ENCODE data around the gene GADD45G. TPM values are rescaled to one million over a fixed set of nuclear protein-coding genes. Genes with fewer than 3 reads are reported as not detected.

GADD45G gene
- total RNA-seq, 2 donors from 2014 or later: 5.7 to 11.7 TPM

DNA sequence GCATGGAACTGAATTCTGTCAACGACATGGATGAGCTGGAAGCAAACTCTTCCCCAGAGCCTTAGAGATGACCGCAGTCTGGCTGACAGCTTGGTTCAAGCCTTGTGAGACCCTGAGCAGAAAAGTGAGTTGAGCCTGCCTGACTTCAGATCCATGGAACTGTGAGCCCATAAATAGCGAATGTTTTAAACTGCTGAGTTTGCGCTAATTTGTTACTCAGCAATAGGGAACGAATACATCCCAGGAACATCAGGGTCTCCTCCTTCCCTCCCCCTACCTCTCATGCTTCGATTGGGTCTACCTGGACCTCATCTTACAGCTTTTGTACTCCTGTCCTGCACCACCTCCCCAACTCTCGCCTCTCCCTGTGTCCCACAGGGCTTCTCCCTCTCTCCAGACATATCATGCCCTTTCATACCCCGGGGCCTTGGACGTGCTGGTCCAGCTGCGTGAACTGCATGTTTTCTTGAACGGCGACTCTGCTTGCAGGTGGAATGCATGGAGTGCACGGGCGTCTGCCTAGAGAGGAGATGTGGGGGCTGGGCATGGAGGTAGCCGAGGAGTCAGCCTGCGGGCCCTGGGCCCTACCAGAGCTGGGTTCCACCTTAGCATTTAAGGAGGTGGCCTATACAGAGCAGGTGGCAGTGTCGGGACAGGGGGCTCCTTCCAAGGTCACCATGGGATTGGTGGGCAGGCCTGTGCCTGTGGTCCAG, 7.9 kb downstream of the GADD45G start:
- ATAC-seq (replicated peaks): no peak
- Mint-ChIP-seq H3K27me3 (no peaks in the 10 kb centered on the region), H3K27ac (no peak overlapping the region), H3K36me3 (ENCODE audit: low read depth) (no peaks in the 10 kb centered on the region), H3K9me3 (no peaks in the 10 kb centered on the region), H3K4me1 (peaks cover 8% of the 10 kb centered on the region), H3K4me3 (no peak overlapping the region)

DNA sequence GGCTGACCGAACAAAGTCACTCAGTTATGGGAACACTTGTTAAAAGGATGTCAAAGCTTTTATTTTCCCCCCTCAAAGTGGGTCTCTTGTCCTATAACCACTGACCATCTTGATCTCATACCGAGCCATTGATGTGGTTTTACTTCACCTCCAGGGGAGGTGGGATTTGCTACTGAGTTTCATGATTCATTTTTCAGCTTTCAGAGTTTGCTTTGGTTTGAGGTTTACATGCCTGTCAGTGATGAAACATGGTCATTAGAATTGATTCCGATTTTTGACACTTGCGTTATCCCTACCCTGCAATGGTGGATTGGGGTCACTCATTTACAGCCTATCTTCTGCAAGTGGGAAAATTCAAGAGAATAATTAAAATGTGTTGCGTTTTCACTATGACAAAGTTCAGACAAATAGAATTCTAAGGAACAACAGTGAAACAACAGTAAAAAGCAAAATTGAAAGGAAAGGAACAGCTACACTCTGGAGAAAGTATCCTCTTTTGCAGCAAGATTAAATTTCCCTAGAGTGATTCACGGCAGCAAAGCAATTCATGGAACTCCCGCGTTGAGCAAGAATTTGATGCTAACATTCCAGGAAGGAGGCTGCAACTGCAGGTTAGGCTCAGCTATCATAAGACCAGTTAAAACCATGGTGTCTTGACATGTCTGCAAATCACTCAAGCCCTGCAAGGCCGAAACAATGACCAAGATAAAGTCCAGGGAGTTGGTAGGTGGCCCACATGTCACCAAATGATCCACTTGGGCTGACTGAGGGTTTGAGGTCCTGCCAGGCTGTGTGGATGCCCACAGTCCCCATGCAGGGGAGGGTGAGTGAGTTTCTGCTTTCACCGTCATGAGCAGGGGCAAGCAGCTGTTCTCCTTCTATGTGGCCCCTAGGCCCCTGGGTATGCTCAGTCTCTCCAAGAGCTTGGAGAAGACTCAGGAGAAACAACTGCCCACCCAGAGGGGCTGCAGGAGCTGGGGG, 9.4 kb downstream of the GADD45G start:
- H3K4me1 Mint-ChIP-seq: peaks cover 8% of the 10 kb centered on the region
- H3K27me3 Mint-ChIP-seq: no peaks in the 10 kb centered on the region
- ATAC-seq (replicated peaks): peak; percentile 77
- no peaks in the 10 kb centered on the region for H3K36me3 Mint-ChIP-seq (ENCODE audit: low read depth)
- H3K4me3 Mint-ChIP-seq: peak overlapping the region; percentile 18
- H3K9me3 Mint-ChIP-seq: no peaks in the 10 kb centered on the region
- peak overlapping the region; percentile 54 for H3K27ac Mint-ChIP-seq

DNA sequence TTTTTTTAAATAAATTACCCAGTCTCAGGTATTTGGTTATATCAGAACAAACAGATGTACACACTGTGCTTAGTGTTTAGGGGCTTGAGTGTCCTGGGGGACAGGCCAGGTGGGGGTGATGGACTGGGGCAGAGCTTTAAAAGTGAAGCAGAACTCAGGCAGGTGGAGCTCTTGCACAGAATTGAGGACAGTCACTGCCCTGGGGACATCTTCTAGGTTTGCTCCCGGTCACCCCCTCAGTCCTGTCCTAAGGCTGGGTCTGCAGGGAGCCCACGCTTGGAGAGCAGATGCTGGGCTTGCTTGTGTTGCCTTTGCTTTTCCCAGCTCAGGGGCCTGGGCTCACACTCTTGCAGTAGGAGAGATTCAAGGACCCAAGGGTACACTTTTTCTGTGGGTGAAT, 10.8 kb downstream of the GADD45G start:
- Mint-ChIP-seq H3K4me3 (no peak overlapping the region), H3K27me3 (no peaks in the 10 kb centered on the region), H3K4me1 (peaks cover 8% of the 10 kb centered on the region), H3K27ac (no peak overlapping the region), H3K36me3 (ENCODE audit: low read depth) (no peaks in the 10 kb centered on the region), H3K9me3 (no peaks in the 10 kb centered on the region)
- ATAC-seq (replicated peaks): no peak

DNA sequence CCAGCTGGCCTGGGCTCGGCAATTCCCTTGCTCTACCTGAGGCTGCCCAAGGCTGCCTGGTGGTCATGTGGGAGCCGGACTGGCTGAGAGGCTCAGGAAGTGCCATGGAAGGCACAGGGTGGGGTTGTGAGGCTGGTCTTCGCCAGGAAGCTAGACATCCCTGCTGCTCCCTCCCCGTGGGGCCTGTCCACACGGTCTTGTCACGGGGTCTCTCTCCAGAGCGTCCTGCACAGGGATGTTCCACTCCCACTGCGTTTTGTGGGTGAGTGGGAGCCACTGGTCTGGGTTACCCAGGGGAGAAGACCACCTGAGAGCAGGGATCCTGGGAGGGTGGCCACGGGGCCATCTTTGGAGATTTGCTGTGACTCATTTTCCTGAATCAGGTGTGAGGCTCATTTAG, 11.6 kb downstream of the GADD45G start:
- Mint-ChIP-seq H3K27ac (no peak overlapping the region), H3K36me3 (ENCODE audit: low read depth) (no peaks in the 10 kb centered on the region), H3K27me3 (no peaks in the 10 kb centered on the region), H3K4me1 (peaks cover 8% of the 10 kb centered on the region), H3K4me3 (no peak overlapping the region), H3K9me3 (no peaks in the 10 kb centered on the region)
- ATAC-seq (replicated peaks): no peak

DNA sequence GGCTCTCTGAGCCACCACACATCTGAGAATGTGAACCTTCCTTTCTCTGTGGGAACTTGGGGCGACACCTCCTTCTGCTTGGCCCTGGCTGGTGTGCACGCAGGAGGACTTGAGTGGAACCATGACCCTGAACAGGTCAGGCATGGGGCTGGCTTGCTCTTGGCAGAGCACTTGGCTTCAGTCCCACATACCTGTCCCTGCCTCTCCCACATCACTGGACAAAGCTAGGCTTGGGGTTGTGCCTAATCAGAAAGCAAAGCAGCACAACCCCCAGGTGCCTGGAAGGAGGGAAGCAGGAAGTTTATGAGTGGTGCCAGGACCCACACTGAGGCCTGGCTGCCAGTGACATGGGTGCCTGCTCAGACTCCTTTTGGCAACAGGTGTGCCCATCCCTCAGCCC, 13.2 kb downstream of the GADD45G start:
- no peak for ATAC-seq (replicated peaks)
- H3K9me3 Mint-ChIP-seq: no peaks in the 10 kb centered on the region
- no peak overlapping the region for H3K27ac Mint-ChIP-seq
- H3K4me1 Mint-ChIP-seq: peaks cover 8% of the 10 kb centered on the region
- H3K27me3 Mint-ChIP-seq: no peaks in the 10 kb centered on the region
- H3K36me3 Mint-ChIP-seq (ENCODE audit: low read depth): no peaks in the 10 kb centered on the region
- no peak overlapping the region for H3K4me3 Mint-ChIP-seq

DNA sequence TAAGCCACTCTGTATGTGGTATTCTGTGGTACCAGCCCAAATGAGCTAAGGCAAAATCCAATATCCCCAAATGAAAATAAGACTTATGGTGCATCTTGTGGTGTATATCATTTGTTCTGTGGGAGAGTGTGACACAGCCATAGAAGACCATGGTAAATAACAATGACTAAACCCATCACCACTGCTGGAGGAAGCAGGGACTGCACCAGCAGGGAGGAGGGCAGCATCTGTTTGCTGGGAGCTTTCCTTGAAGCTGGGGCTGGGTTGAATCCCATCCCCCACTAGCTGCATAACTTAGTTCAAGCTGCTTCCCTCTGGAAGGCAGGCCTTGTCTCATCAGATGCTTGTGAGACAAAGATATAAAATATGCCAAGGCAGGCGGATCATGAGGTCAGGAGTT, 14.2 kb downstream of the GADD45G start:
- peaks cover 2% of the 10 kb centered on the region for H3K4me1 Mint-ChIP-seq
- no peaks in the 10 kb centered on the region for H3K27me3 Mint-ChIP-seq
- ATAC-seq (replicated peaks): peak; percentile 57
- H3K9me3 Mint-ChIP-seq: no peaks in the 10 kb centered on the region
- H3K4me3 Mint-ChIP-seq: no peak overlapping the region
- H3K27ac Mint-ChIP-seq: no peak overlapping the region
- no peaks in the 10 kb centered on the region for H3K36me3 Mint-ChIP-seq (ENCODE audit: low read depth)

DNA sequence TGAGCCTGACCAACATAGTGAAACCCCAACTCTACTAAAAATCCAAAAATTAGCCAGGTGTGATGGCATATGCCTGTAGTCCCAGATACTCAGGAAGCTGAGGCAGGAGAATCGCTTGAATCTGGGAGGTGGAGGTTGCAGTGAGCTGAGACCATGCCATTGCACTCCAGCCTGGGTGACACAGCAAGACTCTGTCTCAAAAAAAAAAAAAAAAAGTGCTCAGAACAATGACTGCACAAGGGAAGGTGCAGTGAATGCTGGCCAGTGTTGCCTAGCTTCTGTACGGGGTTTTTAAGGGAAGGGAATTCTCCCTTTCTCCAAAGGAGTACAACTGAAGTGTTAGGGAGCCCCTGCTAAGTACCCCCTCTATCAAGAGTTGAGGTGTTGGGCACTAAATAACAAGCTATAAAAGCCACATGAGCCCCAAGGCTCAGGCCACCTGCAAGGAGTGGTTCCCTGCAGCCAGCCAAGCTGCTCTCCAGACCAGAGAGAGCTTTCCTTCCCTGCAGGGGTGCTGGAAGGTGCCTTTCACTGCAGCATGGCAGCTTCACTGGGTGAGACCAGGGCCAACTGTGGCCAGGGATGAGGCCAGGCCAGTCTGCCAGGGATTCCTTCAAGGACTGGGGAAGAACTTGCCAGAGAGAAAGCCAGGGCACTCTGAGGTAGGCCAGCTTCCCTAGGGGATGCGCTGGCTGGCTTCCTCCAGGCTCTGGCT, 14.8 kb downstream of the GADD45G start:
- Mint-ChIP-seq H3K9me3 (no peaks in the 10 kb centered on the region), H3K27me3 (no peaks in the 10 kb centered on the region), H3K36me3 (ENCODE audit: low read depth) (no peaks in the 10 kb centered on the region), H3K4me1 (no peaks in the 10 kb centered on the region), H3K27ac (no peak overlapping the region), H3K4me3 (no peak overlapping the region)
- ATAC-seq (replicated peaks): no peak

DNA sequence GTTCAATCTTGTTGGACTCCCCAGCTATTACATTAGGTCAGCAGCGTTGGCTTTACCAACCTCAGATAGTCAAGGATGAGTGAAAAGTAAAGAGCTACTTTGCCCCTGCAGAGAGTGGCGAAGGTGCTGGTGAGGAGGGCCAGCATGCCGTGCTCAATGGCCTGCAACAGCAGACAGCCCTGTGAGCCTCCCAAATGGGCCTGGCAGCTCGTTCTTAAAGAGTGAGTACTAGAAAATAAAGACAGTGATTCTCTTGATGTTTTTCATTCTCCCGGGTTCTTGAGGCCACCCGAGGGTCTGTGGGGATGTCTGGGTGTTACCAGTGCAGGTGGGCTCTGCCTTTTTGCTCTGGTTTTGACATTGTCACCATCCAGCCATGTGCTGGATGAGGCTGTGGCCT, 16.2 kb downstream of the GADD45G start:
- H3K4me1 Mint-ChIP-seq: no peaks in the 10 kb centered on the region
- H3K9me3 Mint-ChIP-seq: no peaks in the 10 kb centered on the region
- no peak overlapping the region for H3K4me3 Mint-ChIP-seq
- no peak overlapping the region for H3K27ac Mint-ChIP-seq
- no peak for ATAC-seq (replicated peaks)
- no peaks in the 10 kb centered on the region for H3K36me3 Mint-ChIP-seq (ENCODE audit: low read depth)
- no peaks in the 10 kb centered on the region for H3K27me3 Mint-ChIP-seq

DNA sequence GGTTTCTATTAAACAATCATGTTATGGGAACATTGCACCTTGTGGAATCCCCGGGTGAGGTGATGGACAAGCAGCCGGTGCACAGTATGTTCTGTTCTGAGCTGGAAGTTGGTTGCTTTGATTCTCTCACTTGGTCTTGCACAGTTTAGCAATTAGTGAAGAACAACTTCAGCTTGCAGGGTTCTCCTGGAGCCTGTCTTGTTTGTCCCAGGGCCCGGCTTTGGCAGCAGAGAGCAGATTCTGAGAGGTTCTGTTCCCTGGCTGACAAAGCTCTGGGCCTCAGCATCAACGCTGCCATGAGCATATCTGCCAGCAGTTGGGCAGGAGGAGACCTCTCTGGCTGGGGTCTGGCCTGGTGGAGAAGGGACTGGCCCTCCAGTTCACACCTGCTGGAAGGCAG, 16.9 kb downstream of the GADD45G start:
- H3K9me3 Mint-ChIP-seq: no peaks in the 10 kb centered on the region
- no peaks in the 10 kb centered on the region for H3K36me3 Mint-ChIP-seq (ENCODE audit: low read depth)
- no peak overlapping the region for H3K27ac Mint-ChIP-seq
- H3K4me1 Mint-ChIP-seq: no peaks in the 10 kb centered on the region
- H3K27me3 Mint-ChIP-seq: no peaks in the 10 kb centered on the region
- no peak for ATAC-seq (replicated peaks)
- no peak overlapping the region for H3K4me3 Mint-ChIP-seq

DNA sequence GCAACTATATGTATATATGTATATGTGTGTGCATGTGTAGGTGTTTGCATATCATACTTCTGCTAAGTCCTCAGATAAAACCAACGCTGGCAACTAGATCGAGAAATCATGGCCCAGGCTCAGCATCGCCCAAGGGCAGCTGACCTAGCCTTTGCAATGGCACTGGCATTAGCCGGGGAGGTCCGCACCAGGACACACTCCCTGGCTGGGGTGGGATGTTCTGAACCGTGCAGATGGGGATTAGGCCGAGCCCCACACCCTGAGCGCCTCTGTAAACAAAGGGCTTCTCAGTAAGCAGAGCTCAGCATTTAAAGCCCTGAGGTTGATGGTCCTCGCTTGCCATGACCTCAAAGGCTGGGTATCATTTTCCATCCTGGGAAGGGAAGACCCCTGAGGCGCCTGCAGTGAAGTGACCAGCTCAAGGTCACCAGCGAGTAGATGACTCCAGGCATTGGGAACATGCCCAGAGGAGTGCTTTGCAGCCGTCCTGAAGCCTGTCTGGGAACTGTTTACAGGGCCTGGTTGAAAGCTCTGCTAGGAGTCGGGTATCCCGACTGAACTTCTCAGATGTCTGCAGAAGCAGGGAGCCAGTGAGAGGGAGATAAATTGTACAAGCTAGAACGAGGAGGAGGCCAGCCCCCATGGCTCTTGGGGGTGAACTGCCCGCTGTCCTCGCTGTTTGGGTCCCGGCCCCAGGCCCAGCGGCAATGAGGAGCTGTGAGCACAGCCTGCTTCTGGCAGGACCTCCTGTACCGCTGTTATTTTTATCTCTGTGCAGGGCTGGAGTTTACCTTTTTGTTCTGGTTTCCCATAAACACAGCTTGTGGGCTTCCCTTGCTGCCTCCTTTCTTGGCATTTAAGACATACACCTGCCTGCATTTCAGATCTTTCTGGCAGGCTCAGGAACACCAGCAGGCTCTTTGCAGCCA, 18.4 kb downstream of the GADD45G start:
- ATAC-seq (replicated peaks): no peak
- H3K4me1 Mint-ChIP-seq: no peaks in the 10 kb centered on the region
- no peak overlapping the region for H3K4me3 Mint-ChIP-seq
- no peaks in the 10 kb centered on the region for H3K27me3 Mint-ChIP-seq
- no peaks in the 10 kb centered on the region for H3K36me3 Mint-ChIP-seq (ENCODE audit: low read depth)
- no peak overlapping the region for H3K27ac Mint-ChIP-seq
- H3K9me3 Mint-ChIP-seq: no peaks in the 10 kb centered on the region

DNA sequence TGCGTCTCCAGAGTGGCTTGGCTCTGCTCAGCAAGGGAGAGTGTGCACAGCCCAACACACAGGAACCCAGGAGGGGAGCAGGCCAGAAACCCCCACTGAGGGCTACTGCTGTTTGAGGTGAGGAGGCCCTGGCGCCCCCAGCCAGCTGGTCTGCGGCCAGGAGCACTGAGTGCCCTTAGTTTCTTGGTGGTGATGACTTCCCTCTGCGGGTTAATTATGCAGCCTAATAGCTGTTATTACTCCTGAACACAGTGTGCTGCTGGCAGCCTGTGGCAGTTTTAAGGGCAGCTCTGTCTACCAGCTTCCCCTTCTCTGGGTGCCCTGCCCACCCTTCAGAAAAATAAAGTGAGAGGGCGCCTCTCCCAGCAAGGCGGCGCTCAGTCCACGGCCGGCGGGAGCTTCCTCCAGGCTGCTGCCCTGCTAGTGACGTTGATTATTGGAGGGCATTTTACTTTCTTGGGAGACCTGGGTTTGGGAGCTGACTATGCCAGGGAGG, 19.2 kb downstream of the GADD45G start:
- ATAC-seq (replicated peaks): no peak
- no peaks in the 10 kb centered on the region for H3K27me3 Mint-ChIP-seq
- H3K9me3 Mint-ChIP-seq: no peaks in the 10 kb centered on the region
- no peak overlapping the region for H3K4me3 Mint-ChIP-seq
- peaks cover under 1% of the 10 kb centered on the region for H3K4me1 Mint-ChIP-seq
- no peaks in the 10 kb centered on the region for H3K36me3 Mint-ChIP-seq (ENCODE audit: low read depth)
- no peak overlapping the region for H3K27ac Mint-ChIP-seq

DNA sequence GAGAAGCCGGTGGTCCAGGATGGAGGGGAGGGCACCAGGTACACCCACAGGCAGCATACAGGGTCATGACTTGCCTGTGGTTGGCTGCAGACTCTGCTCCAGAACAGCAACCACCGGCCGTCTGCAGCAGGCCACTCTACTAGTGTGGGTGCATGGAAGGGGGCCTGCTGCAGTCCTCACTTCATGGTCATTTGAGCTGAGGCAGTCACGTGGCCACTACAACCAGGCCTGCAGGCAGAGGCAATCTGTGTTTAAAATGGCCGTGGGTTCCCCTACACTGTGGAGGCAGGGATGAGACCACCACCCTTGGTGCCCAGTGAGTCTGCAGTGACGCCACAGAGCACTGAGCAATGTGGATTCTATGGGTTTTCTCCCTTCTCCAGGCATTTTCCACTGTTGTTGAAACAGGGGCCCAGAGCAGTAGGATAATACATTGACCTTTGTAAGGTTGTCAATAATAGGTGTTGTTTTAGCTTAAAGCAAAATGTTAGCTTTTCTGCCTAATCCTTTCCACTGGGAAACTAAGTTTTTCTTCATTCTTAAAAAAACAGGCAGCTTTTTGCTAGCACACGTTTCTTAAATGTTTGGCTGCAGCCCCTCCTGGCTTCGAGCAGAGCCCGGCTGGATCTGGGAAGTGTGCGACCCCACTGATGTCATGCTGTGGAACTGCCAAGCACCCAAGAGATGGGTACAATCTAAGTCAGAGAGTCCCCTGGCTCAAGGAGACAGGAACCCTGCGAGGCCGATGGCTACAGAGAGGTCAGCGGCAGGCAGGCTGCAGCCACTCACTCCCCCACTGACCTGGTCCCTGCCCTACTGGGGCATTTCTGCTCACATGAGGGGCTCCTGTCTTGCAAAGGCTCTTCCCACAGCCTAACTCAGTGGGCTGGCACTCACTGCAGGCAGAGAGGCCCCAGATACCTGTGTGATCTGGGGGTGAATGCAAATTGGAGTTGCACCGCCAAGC, 21.2 kb downstream of the GADD45G start:
- Mint-ChIP-seq H3K36me3 (ENCODE audit: low read depth) (no peaks in the 10 kb centered on the region), H3K27ac (no peak overlapping the region), H3K27me3 (no peaks in the 10 kb centered on the region), H3K4me3 (no peak overlapping the region), H3K9me3 (no peaks in the 10 kb centered on the region), H3K4me1 (peaks cover 5% of the 10 kb centered on the region)
- ATAC-seq (replicated peaks): no peak

DNA sequence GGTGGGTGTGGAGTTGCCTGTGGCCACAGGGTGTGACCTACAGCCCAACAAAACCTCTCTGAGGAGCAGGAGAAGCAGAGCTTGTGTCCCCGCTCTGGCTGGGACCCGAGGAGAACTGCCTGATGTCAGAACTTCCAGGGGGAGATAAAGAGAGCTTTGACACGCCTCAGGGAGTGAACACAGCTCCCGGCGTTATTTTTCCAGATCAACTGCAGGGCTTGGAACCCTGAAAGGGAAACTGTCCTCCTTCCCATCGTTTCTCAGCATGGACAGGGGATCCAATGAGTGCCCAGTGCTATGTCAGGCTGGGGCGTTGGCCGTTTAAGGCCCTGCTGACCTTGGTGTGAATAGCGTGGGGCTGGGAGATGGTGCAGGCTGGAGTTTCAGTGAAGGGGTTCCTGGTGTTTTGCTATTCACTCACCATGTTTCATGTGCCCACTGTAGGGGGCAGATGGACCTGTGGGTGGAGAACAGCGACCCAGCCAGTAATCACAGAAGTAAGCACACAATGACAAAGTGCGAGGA, 22.0 kb downstream of the GADD45G start:
- H3K36me3 Mint-ChIP-seq (ENCODE audit: low read depth): no peaks in the 10 kb centered on the region
- no peaks in the 10 kb centered on the region for H3K27me3 Mint-ChIP-seq
- ATAC-seq (replicated peaks): no peak
- no peak overlapping the region for H3K4me3 Mint-ChIP-seq
- peaks cover 5% of the 10 kb centered on the region for H3K4me1 Mint-ChIP-seq
- H3K9me3 Mint-ChIP-seq: no peaks in the 10 kb centered on the region
- H3K27ac Mint-ChIP-seq: no peak overlapping the region

Data from activated T-helper 17 cell treated with anti-CD3 and anti-CD28 coated beads, Interleukin-2, amount 50 U/mL, for 72 hours (primary cell).